SK-N-MC (cell line): ENCODE results near the gene PPP4R2.

Source experiments
- EZH2 ChIP-seq: fragments of 200-600 bp; sonication (generic); IDR thresholded peaks from one replicate; pipeline ENCODE4 v1.6.1; 2017; ENCODE audit warnings: antibody characterized with exemption
- POLR2AphosphoS5 ChIP-seq: IDR thresholded peaks from 2 replicates; pipeline ENCODE4 v1.6.1; 2012; ENCODE audit warnings: mild to moderate bottlenecking, low read depth, low read length, borderline replicate concordance

DNA sequence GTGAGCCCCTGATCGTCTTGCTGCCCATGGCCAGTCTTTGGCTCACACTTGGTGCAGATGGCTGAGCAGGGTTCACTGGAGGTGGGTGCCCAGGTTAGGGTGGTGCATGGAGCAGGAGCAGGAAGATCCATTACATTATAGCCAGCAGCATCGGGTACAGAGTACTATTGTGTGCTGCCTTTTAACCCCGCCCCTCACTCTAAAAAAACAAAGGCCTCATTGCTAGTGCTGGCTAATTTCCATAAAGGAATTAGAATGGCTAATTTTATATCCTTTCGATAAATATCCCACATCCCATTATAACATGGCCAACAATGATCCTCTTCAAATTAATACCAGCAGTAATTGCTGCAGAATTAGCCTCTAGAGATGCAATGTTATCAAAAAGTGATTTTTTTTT, 45.8 kb upstream of the PPP4R2 start:
- TF ChIP-seq POLR2AphosphoS5 = no peak
- TF ChIP-seq EZH2 = no peak
